HG03354 (cell line): Measurements from ENCODE around the gene MSRB1.

Experiments used
- ATAC-seq: cut with Tn5 transposase; IDR thresholded peaks from one replicate; pipeline ENCODE4 v1.9.1; 2021; ENCODE audit warnings: mild to moderate bottlenecking; ENCODE audit not compliant: unreplicated experiment, poor library complexity, severe bottlenecking

Gene MSRB1

GRCh38 chr16:1942810-1943726 lies at the start of gene MSRB1:
Gene MSRB1, minus strand, starts transcription at chr16:1943199. Its CDS starts 43 bp downstream, at chr16:1943156.
- peak; percentile 91 for ATAC-seq

GRCh38 chr16:1991948-1992703 lies 49.1 kb upstream of the MSRB1 start:
- peak; percentile 52 for ATAC-seq

GRCh38 chr16:1991588-1991947 lies 48.6 kb upstream of the MSRB1 start:
- no peak for ATAC-seq

- peak; percentile 40 for ATAC-seq
Observed at GRCh38 chr16:1991135-1991551, 48.1 kb upstream of the MSRB1 start.

GRCh38 chr16:1990351-1991134 lies 47.5 kb upstream of the MSRB1 start:
- peak; percentile 1 for ATAC-seq

GRCh38 chr16:1990101-1990350 lies 47.0 kb upstream of the MSRB1 start:
- no peak for ATAC-seq

GRCh38 chr16:1989209-1990100 lies 46.5 kb upstream of the MSRB1 start, which contains the start of gene SYNGR3:
Gene SYNGR3, plus strand, starts transcription at chr16:1989970. Its CDS starts 133 bp downstream, at chr16:1990103.
- ATAC-seq, result no peak

- no peak for ATAC-seq
Observed at GRCh38 chr16:1987198-1987597, 44.2 kb upstream of the MSRB1 start.

GRCh38 chr16:1985466-1986150 lies 42.6 kb upstream of the MSRB1 start:
- ATAC-seq, result no peak

GRCh38 chr16:1984347-1985225 lies 41.6 kb upstream of the MSRB1 start:
- ATAC-seq, result peak; percentile 6

- peak; percentile 77 for ATAC-seq
Observed at GRCh38 chr16:1983544-1984346, 40.7 kb upstream of the MSRB1 start, which contains the start of gene GFER. Gene GFER, plus strand, starts transcription at chr16:1984193. Its CDS starts 26 bp downstream, at chr16:1984219.

- ATAC-seq, result no peak
Observed at GRCh38 chr16:1982991-1983543, 40.1 kb upstream of the MSRB1 start.

GRCh38 chr16:1982013-1982433 lies 39.0 kb upstream of the MSRB1 start:
- ATAC-seq, result no peak

- no peak for ATAC-seq
Observed at GRCh38 chr16:1981398-1981836, 38.4 kb upstream of the MSRB1 start, which contains the start of gene NOXO1. Gene NOXO1, minus strand, starts transcription at chr16:1981469. Its CDS starts 290 bp downstream, at chr16:1981179.

GRCh38 chr16:1980770-1981087 lies 37.7 kb upstream of the MSRB1 start:
- ATAC-seq, result no peak

- no peak for ATAC-seq
Observed at GRCh38 chr16:1980030-1980769, 37.2 kb upstream of the MSRB1 start.
